Neural cell (in vitro differentiated cells): ENCODE data around the gene PCMT1. TPM values are rescaled to one million over a fixed set of nuclear protein-coding genes. Genes with fewer than 3 reads are reported as not detected.
A peak's percentile ranks its signal among the peaks of the same experiment; 100 is the strongest.

Source experiments
- H2AFZ ChIP-seq: fragments of 200-600, 300-800 bp; sonication (generic), shearing (Covaris generic); 2 replicates; pipeline ENCODE4 v1.6.0; 2014; ENCODE audit warnings: low read depth, mild to moderate bottlenecking, antibody characterized with exemption, low read length, moderate library complexity
- H3F3A ChIP-seq: fragments of 200-600 bp; shearing (Covaris generic); 2 replicates; pipeline ENCODE4 v1.6.1; 2016; ENCODE audit warnings: mild to moderate bottlenecking, moderate library complexity, mixed read lengths, antibody characterized with exemption, low read length; ENCODE audit not compliant: insufficient read depth, poor library complexity, severe bottlenecking
- H3K27ac ChIP-seq: fragments of 200-600, 300-800 bp; sonication (generic), shearing (Covaris generic); 2 replicates; pipeline ENCODE4 v1.5.1; 2014; ENCODE audit warnings: mild to moderate bottlenecking, low read length, moderate library complexity
- H3K27me3 ChIP-seq: fragments of 300-800, 200-600 bp; sonication (generic), shearing (Covaris generic); 2 replicates; pipeline ENCODE4 v1.6.0; 2014; ENCODE audit warnings: mild to moderate bottlenecking, low read depth, low read length, moderate library complexity; ENCODE audit not compliant: insufficient read depth
- H3K36me3 ChIP-seq: fragments of 300-800, 200-600 bp; sonication (generic), shearing (Covaris generic); 2 replicates; pipeline ENCODE4 v1.5.1; 2014; ENCODE audit warnings: mild to moderate bottlenecking, antibody characterized with exemption, low read length, moderate library complexity; ENCODE audit not compliant: insufficient read depth
- H3K4me2 ChIP-seq: fragments of 300-800, 200-600 bp; sonication (generic), shearing (Covaris generic); 2 replicates; pipeline ENCODE4 v1.6.0; 2014; ENCODE audit warnings: mild to moderate bottlenecking, low read length
- H3K4me3 ChIP-seq: fragments of 300-800, 200-600 bp; sonication (generic), shearing (Covaris generic); 2 replicates; pipeline ENCODE4 v1.5.1; 2014; ENCODE audit warnings: mild to moderate bottlenecking, low read length, moderate library complexity
- H3K79me2 ChIP-seq: fragments of 200-600 bp; shearing (Covaris generic); replicated peaks from 2 replicates; pipeline ENCODE4 v1.6.0; 2014; ENCODE audit warnings: mild to moderate bottlenecking, low read length, moderate library complexity; ENCODE audit not compliant: insufficient read depth
- H3K9ac ChIP-seq: fragments of 300-800, 200-600 bp; sonication (generic), shearing (Covaris generic); 2 replicates; pipeline ENCODE4 v1.6.1; 2016; ENCODE audit warnings: mild to moderate bottlenecking, low read length, mixed read lengths
- H3K9me2 ChIP-seq: fragments of 200-600 bp; shearing (Covaris generic); 2 replicates; pipeline ENCODE4 v1.6.1; 2016; ENCODE audit warnings: mild to moderate bottlenecking, low read length, mixed read lengths; ENCODE audit not compliant: insufficient read depth
- H3K9me3 ChIP-seq: fragments of 200-600, 300-800 bp; sonication (generic), shearing (Covaris generic); 2 replicates; pipeline ENCODE4 v1.6.1; 2016; ENCODE audit warnings: mild to moderate bottlenecking, mixed run types, low read length, moderate library complexity, mixed read lengths
- H4K20me1 ChIP-seq: fragments of 200-600 bp; shearing (Covaris generic); 2 replicates; pipeline ENCODE4 v1.6.1; 2016; ENCODE audit warnings: mild to moderate bottlenecking, mixed run types; ENCODE audit not compliant: insufficient read depth
- CTCF ChIP-seq: fragments of 450-650 bp; IDR thresholded peaks from 2 replicates; pipeline ENCODE4 v1.5.1; 2014; ENCODE audit warnings: antibody characterized with exemption, mild to moderate bottlenecking, moderate library complexity; ENCODE audit not compliant: poor library complexity, severe bottlenecking
- EP300 ChIP-seq: fragments of 450-650 bp; conservative IDR thresholded peaks from 2 replicates; pipeline ENCODE4 v1.6.1; 2014; ENCODE audit warnings: antibody characterized with exemption, mild to moderate bottlenecking, moderate library complexity; ENCODE audit not compliant: poor library complexity, severe bottlenecking
- EZH2 ChIP-seq: fragments of 200-600, 300-800 bp; shearing (Covaris generic), sonication (generic); IDR thresholded peaks from 2 replicates; pipeline ENCODE4 v1.6.1; 2014; ENCODE audit warnings: antibody characterized with exemption, low read length, borderline replicate concordance, mild to moderate bottlenecking; ENCODE audit not compliant: insufficient read depth, poor library complexity, severe bottlenecking
- MXI1 ChIP-seq: fragments of 450-650 bp; conservative IDR thresholded peaks from 2 replicates; pipeline ENCODE4 v1.6.1; 2014; ENCODE audit warnings: antibody characterized with exemption, mild to moderate bottlenecking; ENCODE audit not compliant: poor library complexity, severe bottlenecking
- POLR2AphosphoS5 ChIP-seq: IDR thresholded peaks from 2 replicates; pipeline ENCODE4 v1.6.1; 2012
- RAD21 ChIP-seq: fragments of 450-650 bp; conservative IDR thresholded peaks from 2 replicates; pipeline ENCODE4 v1.6.1; 2014; ENCODE audit warnings: antibody characterized with exemption, mild to moderate bottlenecking, moderate library complexity
- REST ChIP-seq: IDR thresholded peaks from 2 replicates; pipeline ENCODE4 v1.6.1; 2012; ENCODE audit warnings: borderline replicate concordance
- SMC3 ChIP-seq: fragments of 450-650 bp; conservative IDR thresholded peaks from 2 replicates; pipeline ENCODE4 v1.6.1; 2014; ENCODE audit warnings: antibody characterized with exemption, mild to moderate bottlenecking, moderate library complexity; ENCODE audit not compliant: poor library complexity
- TAF1 ChIP-seq: IDR thresholded peaks from 2 replicates; pipeline ENCODE4 v1.6.1; 2012; ENCODE audit warnings: low read depth
- polyA plus RNA-seq: library from polyadenylated mRNA; depleted of rRNA; stranded (reverse); fragments of >200 nt; gene quantifications from 2 replicates; pipeline ENCODE4 v1.2.3, GENCODE V29; 2014

The PCMT1 gene
- polyA plus RNA-seq, 1 donor from 2014 or later = 384 TPM

GRCh38 chr6:149716181-149716963 is 33.2 kb upstream of the PCMT1 start:
- Histone ChIP-seq H3K79me2 (peaks cover 64% of the 10 kb centered on the region), H3K4me3 (peak overlapping the region; percentile 92), H4K20me1 (no peaks in the 10 kb centered on the region)

GRCh38 chr6:149717255-149717587 is 32.3 kb upstream of the PCMT1 start:
- peak overlapping the region; percentile 99 for H3K9ac ChIP-seq
- H3K27ac ChIP-seq = peak overlapping the region; percentile 97
- peak overlapping the region; percentile 93 for H2AFZ ChIP-seq
- H3K9me2 ChIP-seq = no peaks in the 10 kb centered on the region
- TF ChIP-seq RAD21 (no peak), EZH2 (no peak), MXI1 (no peak), REST (no peak), TAF1 (no peak), SMC3 (no peak)
- H4K20me1 ChIP-seq = no peaks in the 10 kb centered on the region
- H3K9me3 ChIP-seq = no peaks in the 10 kb centered on the region
- peaks cover 4% of the 10 kb centered on the region for H3F3A ChIP-seq
- no peaks in the 10 kb centered on the region for H3K27me3 ChIP-seq
- peak overlapping the region; percentile 92 for H3K4me3 ChIP-seq
- H3K79me2 ChIP-seq = peaks cover 58% of the 10 kb centered on the region
- H3K4me2 ChIP-seq = peak overlapping the region; percentile 59
- no peaks in the 10 kb centered on the region for H3K36me3 ChIP-seq

More at GRCh38 chr6:149716181-149716963, 33.2 kb upstream of the PCMT1 start:
- peak overlapping the region; percentile 97 for H3K27ac ChIP-seq
- H3K36me3 ChIP-seq = no peaks in the 10 kb centered on the region
- no peak overlapping the region for H2AFZ ChIP-seq
- peak overlapping the region; percentile 59 for H3K4me2 ChIP-seq
- H3K9me3 ChIP-seq = no peaks in the 10 kb centered on the region
- TF ChIP-seq SMC3 = no peak
- TF ChIP-seq TAF1 = no peak
- no peak for TF ChIP-seq CTCF
- no peak for TF ChIP-seq POLR2AphosphoS5
- TF ChIP-seq RAD21 = no peak
- TF ChIP-seq EP300 = no peak
- TF ChIP-seq EZH2 = no peak
- TF ChIP-seq REST = no peak
- TF ChIP-seq MXI1 = no peak
- H3F3A ChIP-seq = peaks cover 4% of the 10 kb centered on the region
- H3K27me3 ChIP-seq = no peaks in the 10 kb centered on the region
- H3K9me2 ChIP-seq = no peaks in the 10 kb centered on the region
- H3K9ac ChIP-seq = peak overlapping the region; percentile 99
